Glutamatergic neuron (in vitro differentiated cells): Measurements from ENCODE around the gene PHLDB1. TPM values are rescaled to one million over a fixed set of nuclear protein-coding genes. Genes with fewer than 3 reads are reported as not detected.
A peak's percentile ranks its signal among the peaks of the same experiment; 100 is the strongest.
"Not testable (repeated sequence)": the region's sequence is repeated elsewhere in the genome, so short reads cannot be mapped to it uniquely, and the experiment has no call there.

Experiments
- DNase-seq: peaks from one replicate; pipeline ENCODE4 v3.0.0; 2022
- H3K27ac Mint-ChIP-seq: one replicate; pipeline ENCODE4 v1.8.0; 2020; ENCODE audit warnings: mild to moderate bottlenecking, mixed read lengths, inconsistent platforms; ENCODE audit not compliant: unreplicated experiment
- H3K27me3 Mint-ChIP-seq: one replicate; pipeline ENCODE4 v1.8.0; 2020; ENCODE audit warnings: mild to moderate bottlenecking, moderate library complexity, mixed read lengths, inconsistent platforms; ENCODE audit not compliant: unreplicated experiment
- H3K36me3 Mint-ChIP-seq: one replicate; pipeline ENCODE4 v1.8.0; 2020; ENCODE audit warnings: mild to moderate bottlenecking, mixed read lengths, inconsistent platforms; ENCODE audit not compliant: unreplicated experiment
- H3K4me1 Mint-ChIP-seq: one replicate; pipeline ENCODE4 v1.8.0; 2020; ENCODE audit warnings: mild to moderate bottlenecking, low read depth, mixed read lengths, inconsistent platforms; ENCODE audit not compliant: unreplicated experiment
- H3K4me3 Mint-ChIP-seq: one replicate; pipeline ENCODE4 v1.8.0; 2020; ENCODE audit warnings: mild to moderate bottlenecking, mixed read lengths, inconsistent platforms; ENCODE audit not compliant: unreplicated experiment
- H3K9me3 Mint-ChIP-seq: one replicate; pipeline ENCODE4 v1.8.0; 2020; ENCODE audit warnings: mild to moderate bottlenecking, moderate library complexity, mixed read lengths, inconsistent platforms; ENCODE audit not compliant: unreplicated experiment
- CTCF ChIP-seq: fragments of 200-600 bp; sonication (generic); IDR thresholded peaks from one replicate; pipeline ENCODE4 v1.5.0; 2021; ENCODE audit not compliant: partially characterized antibody, unreplicated experiment
- total RNA-seq: library from RNA; stranded (reverse); fragmentation: NEBNext Ultra II Directional; extraction: Animal tissue kit (Norgen Biotek cat#: 25700); gene quantifications from one replicate; pipeline ENCODE4 v1.2.1, GENCODE V29; 2021; ENCODE audit not compliant: unreplicated experiment

The PHLDB1 gene
- total RNA-seq, 1 donor from 2014 or later, result 78.4 TPM

- H3K27ac Mint-ChIP-seq, result no peak overlapping the region
- H3K4me1 Mint-ChIP-seq, result no peaks in the 10 kb centered on the region
- H3K9me3 Mint-ChIP-seq, result peaks cover 6% of the 10 kb centered on the region
- no peak for DNase-seq
- peaks cover 4% of the 10 kb centered on the region for H3K27me3 Mint-ChIP-seq
- no peak overlapping the region for H3K4me3 Mint-ChIP-seq
- H3K36me3 Mint-ChIP-seq, result no peaks in the 10 kb centered on the region
- no peak for TF ChIP-seq CTCF
Observed at GRCh38 chr11:118684187-118684586, 76.8 kb downstream of the PHLDB1 start.

GRCh38 chr11:118687906-118688305, 80.5 kb downstream of the PHLDB1 start:
- H3K27me3 Mint-ChIP-seq, result peaks cover 13% of the 10 kb centered on the region
- H3K4me3 Mint-ChIP-seq, result no peak overlapping the region
- no peaks in the 10 kb centered on the region for H3K36me3 Mint-ChIP-seq
- H3K4me1 Mint-ChIP-seq, result peaks cover 3% of the 10 kb centered on the region
- H3K9me3 Mint-ChIP-seq, result peaks cover 9% of the 10 kb centered on the region
- H3K27ac Mint-ChIP-seq, result no peak overlapping the region
- TF ChIP-seq CTCF, result no peak
- no peak for DNase-seq

DNA sequence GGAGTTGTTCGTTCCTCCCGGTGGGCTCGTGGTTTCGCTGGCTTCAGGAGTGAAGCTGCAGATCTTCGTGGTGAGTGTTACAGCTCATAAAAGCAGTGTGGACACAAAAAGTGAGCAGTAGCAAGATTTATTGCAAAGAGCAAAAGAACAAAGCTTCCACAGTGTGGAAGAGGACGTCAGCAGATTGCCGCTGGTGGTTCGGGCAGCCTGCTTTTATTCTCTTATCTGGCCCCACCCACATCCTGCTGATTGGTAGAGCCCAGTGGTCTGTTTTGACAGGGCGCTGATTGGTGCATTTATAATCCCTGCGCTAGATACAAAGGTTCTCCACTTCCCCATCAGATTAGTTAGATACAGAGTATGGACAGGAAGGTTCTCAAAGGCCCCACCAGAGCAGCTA, 80.9 kb downstream of the PHLDB1 start:
- H3K27me3 Mint-ChIP-seq, result peaks cover 17% of the 10 kb centered on the region
- H3K9me3 Mint-ChIP-seq, H3K36me3 Mint-ChIP-seq, DNase-seq, H3K4me3 Mint-ChIP-seq, H3K27ac Mint-ChIP-seq, H3K4me1 Mint-ChIP-seq: not testable (repeated sequence)

GRCh38 chr11:118688851-118689502, 81.6 kb downstream of the PHLDB1 start:
- Mint-ChIP-seq H3K4me1 (peaks cover 3% of the 10 kb centered on the region), H3K36me3 (no peaks in the 10 kb centered on the region), H3K4me3 (no peak overlapping the region), H3K9me3 (peaks cover 9% of the 10 kb centered on the region), H3K27ac (no peak overlapping the region), H3K27me3 (peaks cover 17% of the 10 kb centered on the region)
- TF ChIP-seq CTCF, result no peak
- DNase-seq, result peak; percentile 31

GRCh38 chr11:118689503-118689851, 82.1 kb downstream of the PHLDB1 start:
- no peaks in the 10 kb centered on the region for H3K36me3 Mint-ChIP-seq
- peaks cover 10% of the 10 kb centered on the region for H3K9me3 Mint-ChIP-seq
- H3K27me3 Mint-ChIP-seq, result peaks cover 17% of the 10 kb centered on the region
- H3K4me1 Mint-ChIP-seq, result peaks cover 3% of the 10 kb centered on the region
- no peak overlapping the region for H3K27ac Mint-ChIP-seq
- DNase-seq, result no peak
- no peak overlapping the region for H3K4me3 Mint-ChIP-seq
- no peak for TF ChIP-seq CTCF
